K562 (cell line): ENCODE data around the gene NCKIPSD.

ENCODE experiments used
- CHD2 ChIP-seq: IDR thresholded peaks from 2 replicates; pipeline ENCODE4 v1.6.1; 2011; ENCODE audit warnings: low read depth, low read length
- HDAC6 ChIP-seq: IDR thresholded peaks from 2 replicates; pipeline ENCODE4 v1.6.1; 2012; ENCODE audit warnings: low read depth, mild to moderate bottlenecking, control low read depth, inconsistent platforms, low read length, moderate library complexity
- JUNB ChIP-seq: fragments of 450-650 bp; formaldehyde crosslinking; conservative IDR thresholded peaks from 2 replicates; pipeline ENCODE4 v1.4.0; 2020; ENCODE audit warnings: mild to moderate bottlenecking
- LARP7 ChIP-seq: fragments of 450-650 bp; IDR thresholded peaks from 2 replicates; pipeline ENCODE4 v1.6.1; 2016
- LEF1 ChIP-seq: fragments of 450-650 bp; IDR thresholded peaks from 2 replicates; pipeline ENCODE4 v1.6.1; 2016; ENCODE audit warnings: mild to moderate bottlenecking
- NFE2L1 ChIP-seq: fragments of 450-650 bp; IDR thresholded peaks from 2 replicates; pipeline ENCODE4 v1.6.1; 2016; ENCODE audit warnings: missing genetic modification characterization, low read depth, mild to moderate bottlenecking, missing compliant biosample characterization, moderate library complexity, borderline replicate concordance
- POLR2AphosphoS5 ChIP-seq: IDR thresholded peaks from 2 replicates; pipeline ENCODE4 v1.6.1; 2011; ENCODE audit warnings: mild to moderate bottlenecking, low read depth, low read length, moderate library complexity; ENCODE audit not compliant: control insufficient read depth, insufficient read depth
- SREBF1 ChIP-seq: fragments of 150-350 bp; IDR thresholded peaks from 2 replicates; pipeline ENCODE4 v1.6.1; 2014; ENCODE audit warnings: antibody characterized with exemption, low read depth, low read length, borderline replicate concordance
- TARDBP ChIP-seq: fragments of 450-650 bp; IDR thresholded peaks from 2 replicates; pipeline ENCODE4 v1.6.1; 2016
- ZBTB8A ChIP-seq: fragments of 450-650 bp; IDR thresholded peaks from 2 replicates; pipeline ENCODE4 v1.6.1; 2018; ENCODE audit warnings: mild to moderate bottlenecking, moderate library complexity; ENCODE audit not compliant: partially characterized antibody
- TF ChIP-seq, protein P1 (sequence below), 3 experiments: fragments of 200-800 bp in 1 of 3; sonication (Bioruptor generic) in 1 of 3; sonication (generic) in 1 of 3; formaldehyde crosslinking in 1 of 3; IDR thresholded peaks; 2 replicates each; pipeline versions ENCODE4 v1.6.1 to v1.8.0; 2016 to 2022; ENCODE audit warnings: mild to moderate bottlenecking in 2 of 3, missing compliant biosample characterization in 2 of 3, missing genetic modification characterization in 2 of 3, missing genetic modification reagents in 1 of 3
- TF ChIP-seq, protein P2 (sequence below), 3 experiments: IDR thresholded peaks in 2 of 3; conservative IDR thresholded peaks in 1 of 3; 2 replicates each; pipeline ENCODE4 v1.5.1; 2011 to 2012; ENCODE audit warnings: low read length in 3 of 3, mild to moderate bottlenecking in 3 of 3, control low read depth in 2 of 3, improper control_type of control experiment in 1 of 3, inconsistent platforms in 1 of 3, low read depth in 1 of 3, mixed read lengths in 1 of 3, moderate library complexity in 1 of 3; ENCODE audit not compliant: insufficient read depth in 2 of 3
- TF ChIP-seq, protein P3 (sequence below): conservative IDR thresholded peaks from 2 replicates; pipeline ENCODE4 v1.6.1; 2011; ENCODE audit warnings: low read depth, mild to moderate bottlenecking, low read length; ENCODE audit not compliant: control insufficient read depth
- TF ChIP-seq, protein P4 (sequence below): sonication (generic); formaldehyde crosslinking; IDR thresholded peaks from 2 replicates; pipeline ENCODE4 v1.5.0; 2020; ENCODE audit warnings: missing genetic modification reagents

DNA sequence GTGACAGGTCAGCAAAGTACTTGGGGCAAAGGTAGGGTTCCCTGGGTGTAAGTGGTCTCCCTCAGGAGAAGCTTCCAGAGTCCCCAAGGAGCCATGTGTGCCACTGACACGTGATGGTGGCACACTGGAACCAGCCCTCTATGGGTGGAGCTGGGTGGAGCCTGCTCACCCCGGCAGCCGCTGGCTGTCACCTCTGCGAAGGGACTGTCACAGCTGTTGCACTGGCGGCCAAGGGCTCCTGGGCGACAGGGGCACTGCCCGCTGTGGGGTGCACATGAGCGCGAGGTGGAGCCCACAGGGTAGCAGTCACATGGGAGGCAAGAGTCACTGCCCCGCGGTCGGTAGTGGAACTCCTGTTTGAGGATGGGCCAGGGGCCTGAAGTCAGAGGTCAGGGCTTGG lies 35.0 kb downstream of the NCKIPSD start:
- TF ChIP-seq, protein P1, sequence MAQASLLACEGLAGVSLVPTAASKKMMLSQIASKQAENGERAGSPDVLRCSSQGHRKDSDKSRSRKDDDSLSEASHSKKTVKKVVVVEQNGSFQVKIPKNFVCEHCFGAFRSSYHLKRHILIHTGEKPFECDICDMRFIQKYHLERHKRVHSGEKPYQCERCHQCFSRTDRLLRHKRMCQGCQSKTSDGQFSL (CRISPR knock-in tag; IDR thresholded peaks at IDR 0.05): no peak
- TF ChIP-seq, protein P1 (tag; IDR thresholded peaks at IDR 0.05): no peak
- no peak for TF ChIP-seq LARP7
- TF ChIP-seq, protein P2, sequence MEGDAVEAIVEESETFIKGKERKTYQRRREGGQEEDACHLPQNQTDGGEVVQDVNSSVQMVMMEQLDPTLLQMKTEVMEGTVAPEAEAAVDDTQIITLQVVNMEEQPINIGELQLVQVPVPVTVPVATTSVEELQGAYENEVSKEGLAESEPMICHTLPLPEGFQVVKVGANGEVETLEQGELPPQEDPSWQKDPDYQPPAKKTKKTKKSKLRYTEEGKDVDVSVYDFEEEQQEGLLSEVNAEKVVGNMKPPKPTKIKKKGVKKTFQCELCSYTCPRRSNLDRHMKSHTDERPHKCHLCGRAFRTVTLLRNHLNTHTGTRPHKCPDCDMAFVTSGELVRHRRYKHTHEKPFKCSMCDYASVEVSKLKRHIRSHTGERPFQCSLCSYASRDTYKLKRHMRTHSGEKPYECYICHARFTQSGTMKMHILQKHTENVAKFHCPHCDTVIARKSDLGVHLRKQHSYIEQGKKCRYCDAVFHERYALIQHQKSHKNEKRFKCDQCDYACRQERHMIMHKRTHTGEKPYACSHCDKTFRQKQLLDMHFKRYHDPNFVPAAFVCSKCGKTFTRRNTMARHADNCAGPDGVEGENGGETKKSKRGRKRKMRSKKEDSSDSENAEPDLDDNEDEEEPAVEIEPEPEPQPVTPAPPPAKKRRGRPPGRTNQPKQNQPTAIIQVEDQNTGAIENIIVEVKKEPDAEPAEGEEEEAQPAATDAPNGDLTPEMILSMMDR (IDR thresholded peaks at IDR 0.05 in 2 of 3, conservative IDR thresholded peaks at IDR 0.05 in 1 of 3; ENCODE audit: insufficient read depth in 2 of 3, low read depth in 1 of 3, low read length in 3 of 3): no peak
- no peak for TF ChIP-seq POLR2AphosphoS5
- no peak for TF ChIP-seq JUNB (CRISPR knock-in tag)
- TF ChIP-seq SREBF1: no peak
- TF ChIP-seq, protein P3, sequence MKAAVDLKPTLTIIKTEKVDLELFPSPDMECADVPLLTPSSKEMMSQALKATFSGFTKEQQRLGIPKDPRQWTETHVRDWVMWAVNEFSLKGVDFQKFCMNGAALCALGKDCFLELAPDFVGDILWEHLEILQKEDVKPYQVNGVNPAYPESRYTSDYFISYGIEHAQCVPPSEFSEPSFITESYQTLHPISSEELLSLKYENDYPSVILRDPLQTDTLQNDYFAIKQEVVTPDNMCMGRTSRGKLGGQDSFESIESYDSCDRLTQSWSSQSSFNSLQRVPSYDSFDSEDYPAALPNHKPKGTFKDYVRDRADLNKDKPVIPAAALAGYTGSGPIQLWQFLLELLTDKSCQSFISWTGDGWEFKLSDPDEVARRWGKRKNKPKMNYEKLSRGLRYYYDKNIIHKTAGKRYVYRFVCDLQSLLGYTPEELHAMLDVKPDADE: no peak
- no peak for TF ChIP-seq CHD2
- TF ChIP-seq ZBTB8A: no peak
- TF ChIP-seq TARDBP: no peak
- TF ChIP-seq, protein P4, sequence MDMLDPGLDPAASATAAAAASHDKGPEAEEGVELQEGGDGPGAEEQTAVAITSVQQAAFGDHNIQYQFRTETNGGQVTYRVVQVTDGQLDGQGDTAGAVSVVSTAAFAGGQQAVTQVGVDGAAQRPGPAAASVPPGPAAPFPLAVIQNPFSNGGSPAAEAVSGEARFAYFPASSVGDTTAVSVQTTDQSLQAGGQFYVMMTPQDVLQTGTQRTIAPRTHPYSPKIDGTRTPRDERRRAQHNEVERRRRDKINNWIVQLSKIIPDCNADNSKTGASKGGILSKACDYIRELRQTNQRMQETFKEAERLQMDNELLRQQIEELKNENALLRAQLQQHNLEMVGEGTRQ: no peak
- TF ChIP-seq HDAC6: no peak
- no peak for TF ChIP-seq LEF1
- TF ChIP-seq NFE2L1 (tag): no peak
